ENCODE data around the gene RAD23A.

DNA sequence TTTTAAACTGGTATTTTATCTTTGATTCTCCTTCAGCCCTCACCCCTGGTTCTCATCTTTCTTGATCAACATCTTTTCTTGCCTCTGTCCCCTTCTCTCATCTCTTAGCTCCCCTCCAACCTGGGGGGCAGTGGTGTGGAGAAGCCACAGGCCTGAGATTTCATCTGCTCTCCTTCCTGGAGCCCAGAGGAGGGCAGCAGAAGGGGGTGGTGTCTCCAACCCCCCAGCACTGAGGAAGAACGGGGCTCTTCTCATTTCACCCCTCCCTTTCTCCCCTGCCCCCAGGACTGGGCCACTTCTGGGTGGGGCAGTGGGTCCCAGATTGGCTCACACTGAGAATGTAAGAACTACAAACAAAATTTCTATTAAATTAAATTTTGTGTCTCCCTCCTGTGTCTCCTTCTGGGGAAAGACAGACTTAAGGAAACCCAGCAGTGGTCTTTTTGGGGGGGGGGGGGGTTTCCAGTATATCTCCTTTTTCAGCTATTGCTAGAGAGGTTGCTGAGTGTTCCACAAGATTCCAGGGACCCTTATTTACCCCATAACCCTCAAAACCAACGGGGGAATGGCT is 1.5 kb upstream of the RAD23A start:
- TF ChIP-seq ZFP36 (IDR thresholded peaks at IDR 0.05; ENCODE audit: borderline replicate concordance, partially characterized antibody): no peak
- TF ChIP-seq BHLHE40 (IDR thresholded peaks at IDR 0.05; ENCODE audit: low read depth, low read length): no peak
- TF ChIP-seq CTCF (IDR thresholded peaks at IDR 0.05): no peak

Measured in A549 (cell line).